ENCODE measurements around the gene MAST4.

The MAST4 gene

GRCh38 chr5:67059744-67060490 lies 463.7 kb downstream of the MAST4 start:
- DNase-seq (ENCODE audit: low read depth in 4 of 4, low spot score in 1 of 4): no peak

DNA sequence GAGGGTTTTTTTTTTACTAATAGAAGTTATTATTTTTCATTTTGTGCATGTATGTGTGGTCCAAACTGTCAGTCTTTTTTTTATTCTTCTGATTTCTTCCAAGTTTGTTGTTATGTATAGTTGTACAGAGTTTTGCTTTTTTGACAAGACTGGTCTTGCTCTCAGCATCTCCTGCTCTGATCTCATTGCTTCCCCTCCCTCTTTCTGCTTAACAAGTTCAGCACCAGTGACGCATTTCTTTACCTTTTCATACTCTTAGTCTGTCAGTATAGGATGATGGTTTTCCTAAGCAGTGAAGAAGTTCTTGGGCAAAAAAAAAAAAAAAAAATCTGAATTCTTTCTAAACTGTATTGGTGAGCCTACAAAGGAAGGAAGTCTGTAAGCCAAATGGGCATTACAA lies 465.3 kb downstream of the MAST4 start:
- no peak for DNase-seq (ENCODE audit: low read depth in 4 of 4, low spot score in 1 of 4)

DNA sequence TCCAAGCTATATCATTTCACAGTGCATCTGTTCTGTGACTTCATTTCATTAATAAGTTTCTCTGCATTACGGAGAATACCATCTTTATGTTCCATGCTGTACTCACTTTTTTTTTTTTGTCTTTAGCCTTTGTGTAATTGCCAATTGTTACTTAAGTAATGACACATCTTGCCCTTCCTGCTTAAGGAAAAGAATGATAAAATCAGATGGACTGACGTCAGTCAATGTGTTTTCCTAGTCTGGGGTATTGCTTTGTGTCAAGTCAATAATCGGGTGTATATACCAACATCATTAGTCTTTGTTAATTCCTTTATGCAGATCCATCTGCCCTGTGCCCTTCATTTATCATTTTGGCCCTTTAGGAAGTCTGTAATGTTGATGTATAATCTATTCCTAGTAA lies 466.9 kb downstream of the MAST4 start:
- no peak for DNase-seq (ENCODE audit: low read depth in 4 of 4, low spot score in 1 of 4)

GRCh38 chr5:67063791-67064190 lies 467.6 kb downstream of the MAST4 start:
- DNase-seq (ENCODE audit: low read depth in 4 of 4, low spot score in 1 of 4): no peak

GRCh38 chr5:67065237-67065636 lies 469.0 kb downstream of the MAST4 start:
- no peak for DNase-seq (ENCODE audit: low read depth in 4 of 4, low spot score in 1 of 4)

DNA sequence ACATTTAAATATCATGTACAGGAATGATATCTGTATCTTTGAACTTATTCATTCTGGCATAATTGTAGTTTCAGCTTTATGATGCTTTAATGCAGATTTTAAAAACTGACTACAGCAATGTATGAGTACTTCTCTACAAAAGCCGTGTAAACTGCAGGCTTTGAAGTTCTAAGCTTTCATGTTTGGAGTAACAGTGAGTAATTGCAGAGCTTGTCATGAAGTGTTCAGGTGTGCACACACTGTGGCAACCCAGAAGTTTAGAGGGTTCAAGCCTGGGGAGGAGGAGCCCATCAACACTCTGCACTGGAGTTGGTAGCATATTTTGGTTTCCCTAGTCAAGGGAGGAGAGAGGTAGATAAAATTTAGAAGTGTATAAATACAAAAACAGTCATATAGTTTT lies 469.5 kb downstream of the MAST4 start:
- DNase-seq (ENCODE audit: low read depth in 4 of 4, low spot score in 1 of 4): no peak

- DNase-seq (ENCODE audit: low read depth in 4 of 4, low spot score in 1 of 4): no peak
These were observed 470.6 kb downstream of the MAST4 start for GRCh38 chr5:67066815-67067214.

DNA sequence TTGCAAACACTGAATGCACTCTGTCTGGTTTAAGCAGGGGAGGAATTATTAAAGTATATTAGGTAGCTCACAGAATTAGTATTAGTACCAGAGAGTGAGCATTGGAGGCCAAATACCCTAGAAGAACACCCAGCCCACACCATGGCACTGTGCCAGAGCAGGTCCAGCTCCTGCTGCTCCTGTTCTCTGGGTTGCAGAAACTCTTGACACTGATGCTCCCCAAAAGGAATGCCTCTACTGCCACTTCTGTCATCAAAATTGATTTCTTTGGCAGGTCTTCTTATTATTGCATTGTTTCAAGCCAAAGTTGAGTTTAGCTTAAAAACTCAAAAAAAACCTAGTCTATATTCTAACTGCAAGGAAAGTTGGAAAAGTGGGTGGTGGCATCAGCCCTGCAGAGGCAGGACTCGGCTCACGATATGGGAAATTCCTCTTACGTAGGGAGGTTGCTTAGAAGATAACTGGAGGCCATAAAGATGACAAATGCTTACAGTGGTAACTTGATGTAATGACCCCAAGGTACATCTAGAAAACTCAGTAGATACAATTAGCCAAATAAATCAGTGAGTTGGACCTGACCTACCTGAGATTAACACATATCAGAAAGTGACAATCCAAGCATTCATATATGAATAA lies 477.0 kb downstream of the MAST4 start:
- DNase-seq (ENCODE audit: low read depth in 4 of 4, low spot score in 1 of 4): no peak

GRCh38 chr5:67077296-67077695 lies 481.1 kb downstream of the MAST4 start:
- no peak for DNase-seq (ENCODE audit: low read depth in 4 of 4, low spot score in 1 of 4)

DNA sequence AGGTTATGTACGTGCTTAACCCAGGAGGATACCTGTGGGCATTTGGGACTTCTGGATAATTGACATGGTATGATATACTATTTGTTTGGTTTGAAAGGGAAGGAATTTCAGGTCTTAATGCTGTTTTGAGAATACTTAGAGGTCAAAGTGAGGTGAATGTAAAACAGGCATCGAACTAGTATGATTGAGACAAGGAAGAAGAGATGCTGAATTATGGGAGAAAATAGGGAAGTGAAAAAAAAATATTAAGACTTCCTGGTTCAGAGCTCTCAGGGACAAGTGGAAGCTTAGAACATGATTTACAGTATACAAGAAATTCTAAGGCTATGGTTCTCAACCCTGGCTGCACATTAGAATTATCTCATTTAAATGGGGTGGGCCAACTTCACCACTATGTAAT lies 485.1 kb downstream of the MAST4 start:
- DNase-seq (ENCODE audit: low read depth in 4 of 4, low spot score in 1 of 4): no peak

DNA sequence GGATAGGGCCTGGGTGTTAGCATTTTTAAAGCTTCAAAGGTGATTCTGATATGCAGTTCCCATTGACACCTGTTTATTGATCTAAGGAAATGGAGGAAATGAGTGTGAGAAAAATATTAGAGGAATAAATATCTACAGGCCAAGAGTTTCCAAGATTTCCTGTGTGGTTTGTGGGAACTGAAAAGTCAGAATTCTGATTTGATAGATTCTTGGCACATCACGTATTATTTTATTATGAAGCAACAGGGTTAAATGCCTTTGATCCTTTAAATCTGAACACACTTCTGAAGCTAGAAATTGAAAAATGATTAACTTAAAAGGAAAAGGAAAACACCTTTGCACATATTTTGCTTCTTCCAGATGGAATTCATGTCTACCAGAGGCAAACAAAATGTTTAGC lies 486.7 kb downstream of the MAST4 start:
- DNase-seq (ENCODE audit: low read depth in 4 of 4, low spot score in 1 of 4): no peak

- no peak for DNase-seq (ENCODE audit: low read depth in 4 of 4, low spot score in 1 of 4)
These were observed 489.4 kb downstream of the MAST4 start for GRCh38 chr5:67085616-67086015.

DNA sequence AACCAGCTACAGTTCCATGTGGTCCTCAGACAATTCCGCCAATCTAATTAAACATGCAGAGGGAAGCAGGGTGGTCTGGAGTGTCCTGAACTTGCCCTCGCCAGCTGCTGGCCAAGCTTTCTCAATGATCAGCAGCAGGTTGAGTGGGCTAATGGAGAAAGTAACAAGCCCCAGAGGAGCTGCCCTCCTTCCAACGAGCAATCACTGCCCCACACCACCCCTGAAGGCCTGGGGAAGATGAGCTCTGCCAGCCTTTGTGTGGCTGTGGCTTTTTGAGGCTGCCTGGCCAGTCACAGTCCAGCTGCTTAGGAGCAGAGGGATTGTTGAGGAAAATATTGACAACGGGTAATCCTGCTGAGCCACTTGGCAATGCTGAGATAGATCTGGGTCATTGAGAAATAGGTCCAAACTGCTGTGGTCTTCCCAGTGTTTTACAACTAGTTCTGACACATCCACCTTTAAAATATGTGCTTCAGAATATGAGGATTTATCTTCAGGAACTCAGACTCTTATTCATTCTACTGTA lies 493.1 kb downstream of the MAST4 start:
- DNase-seq (ENCODE audit: low read depth in 4 of 4, low spot score in 1 of 4): no peak

- DNase-seq (ENCODE audit: low read depth in 4 of 4, low spot score in 1 of 4): no peak
These were observed 493.8 kb downstream of the MAST4 start for GRCh38 chr5:67090040-67090439.

- no peak for DNase-seq (ENCODE audit: low read depth in 4 of 4, low spot score in 1 of 4)
These were observed 494.4 kb downstream of the MAST4 start for GRCh38 chr5:67090593-67090992.

- no peak for DNase-seq (ENCODE audit: low read depth in 4 of 4, low spot score in 1 of 4)
These were observed 496.3 kb downstream of the MAST4 start for GRCh38 chr5:67092535-67092934.

- no peak for DNase-seq (ENCODE audit: low read depth in 4 of 4, low spot score in 1 of 4)
These were observed 497.1 kb downstream of the MAST4 start for GRCh38 chr5:67093279-67093678.

- no peak for DNase-seq (ENCODE audit: low read depth in 4 of 4, low spot score in 1 of 4)
These were observed 498.5 kb downstream of the MAST4 start for GRCh38 chr5:67094476-67095300.

DNA sequence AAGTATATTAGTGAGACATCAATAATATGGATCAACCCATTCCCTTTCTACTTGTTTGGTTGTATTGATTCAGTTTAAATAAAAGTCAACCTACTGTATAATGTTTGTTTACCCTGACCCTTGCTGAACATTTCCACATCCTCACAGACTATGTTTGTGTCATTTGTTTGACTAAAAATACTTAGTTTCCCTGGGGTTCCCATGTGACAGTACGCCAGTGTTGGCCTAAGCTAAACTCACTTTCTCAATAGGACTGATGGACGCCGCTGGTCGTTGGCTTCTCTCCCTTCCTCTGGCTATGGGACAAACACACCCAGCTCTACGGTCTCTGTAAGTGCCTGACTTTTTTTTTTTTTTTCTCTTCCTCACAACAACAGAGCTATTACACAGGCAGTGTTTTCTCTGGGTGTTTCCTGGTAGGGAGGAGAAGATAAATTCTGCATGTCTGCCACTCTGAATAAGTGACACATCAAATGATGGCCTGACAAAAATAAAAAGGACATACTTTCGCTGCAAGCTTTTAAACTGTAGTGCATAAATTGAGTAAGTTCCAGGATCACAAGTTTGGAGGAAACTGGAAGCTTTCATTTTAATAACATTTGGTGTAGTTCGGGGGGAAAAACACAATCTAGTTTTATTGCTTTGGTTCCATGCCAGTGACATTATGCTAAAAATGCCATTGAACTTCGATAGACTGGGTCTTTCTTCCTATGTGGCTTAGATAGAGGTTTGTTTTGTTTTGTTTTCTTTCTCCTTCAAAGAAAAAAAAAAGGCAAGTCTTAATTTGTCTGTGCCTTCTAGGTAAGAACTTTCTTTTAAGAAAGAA lies 499.4 kb downstream of the MAST4 start:
- DNase-seq (ENCODE audit: low read depth in 4 of 4, low spot score in 1 of 4): no peak

DNA sequence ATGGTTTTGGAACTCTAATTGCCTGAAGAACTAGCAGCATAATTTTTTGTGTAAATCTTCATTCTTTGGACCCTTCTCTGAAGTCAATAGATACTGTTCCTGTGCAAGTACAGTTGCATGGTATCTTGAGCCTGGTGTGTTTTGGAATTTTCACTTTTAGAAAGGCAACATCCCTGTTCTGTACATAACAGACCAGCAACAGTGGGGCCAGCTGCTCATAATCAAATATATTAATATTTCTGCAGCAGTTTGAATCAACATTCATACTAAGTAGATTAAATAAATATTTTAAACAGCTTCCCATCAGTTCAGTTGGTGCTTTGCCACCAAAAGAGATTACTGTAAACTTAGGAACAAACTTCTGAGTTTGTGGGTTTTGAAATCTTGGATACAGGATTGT lies 502.5 kb downstream of the MAST4 start:
- no peak for DNase-seq (ENCODE audit: low read depth in 4 of 4, low spot score in 1 of 4)

GRCh38 chr5:67100301-67100700 lies 504.1 kb downstream of the MAST4 start:
- DNase-seq (ENCODE audit: low read depth in 4 of 4, low spot score in 1 of 4): no peak

All from stimulated activated CD4-positive, alpha-beta T cell treated with anti-CD3 and anti-CD28 coated beads, Interleukin-1b, Interleukin-23, amount 100 ng/mL, for 24 hours (primary cell).